HEK293 (cell line): ENCODE results near the gene PEX14.

ENCODE experiments used
- CTCF ChIA-PET: fragments of 350-600 bp; formaldehyde crosslinking; extraction: SDS; loops from one replicate; lab custom pipeline; 2021; ENCODE audit warnings: antibody characterized with exemption; lab: Yijun Ruan, JAX
- POLR2A ChIA-PET: fragments of 300-600 bp; formaldehyde crosslinking; extraction: SDS; loops from one replicate; lab custom pipeline; 2020; ENCODE audit warnings: antibody characterized with exemption, inconsistent platforms; lab: Yijun Ruan, JAX
- H3K27ac ChIP-seq: fragments of 200-500 bp; sonication (Bioruptor generic); 2 replicates; pipeline ENCODE4 v1.5.1; 2014; ENCODE audit warnings: low read depth, low read length, control low read depth, inconsistent platforms; ENCODE audit errors: extremely low read depth
- H3K36me3 ChIP-seq, 2 experiments: fragments of 200-500 bp in 1 of 2; sonication (Bioruptor generic) in 1 of 2; 1 replicate in 1 of 2; 2 replicates in 1 of 2; pipeline ENCODE4 v1.5.1; 2014 to 2017; ENCODE audit warnings: inconsistent platforms in 2 of 2, low read length in 2 of 2; ENCODE audit not compliant: control insufficient read depth in 2 of 2, insufficient read depth in 1 of 2
- H3K4me1 ChIP-seq: fragments of 200-500 bp; sonication (Bioruptor generic); 2 replicates; pipeline ENCODE4 v1.5.1; 2014; ENCODE audit warnings: mild to moderate bottlenecking, low read length, inconsistent platforms; ENCODE audit not compliant: control insufficient read depth, insufficient read depth
- H3K4me3 ChIP-seq: 2 replicates; pipeline ENCODE4 v1.5.1; 2011; ENCODE audit warnings: low read depth, mild to moderate bottlenecking, control low read depth, low read length, moderate library complexity
- H3K9me3 ChIP-seq: fragments of 200-500 bp; sonication (Bioruptor generic); 2 replicates; pipeline ENCODE4 v1.5.1; 2014; ENCODE audit warnings: low read depth, low read length, inconsistent platforms; ENCODE audit not compliant: control insufficient read depth, insufficient read depth
- BCL11B ChIP-seq: fragments of 450-650 bp; formaldehyde crosslinking; IDR thresholded peaks from 2 replicates; pipeline ENCODE4 v1.5.1; 2016; ENCODE audit warnings: low read depth, missing biosample characterization, missing genetic modification characterization
- FEZF1 ChIP-seq: fragments of 450-650 bp; formaldehyde crosslinking; IDR thresholded peaks from 2 replicates; pipeline ENCODE4 v1.5.1; 2016; ENCODE audit warnings: missing biosample characterization, missing genetic modification characterization
- IKZF3 ChIP-seq: fragments of 450-650 bp; IDR thresholded peaks from 2 replicates; pipeline ENCODE4 v1.5.0; 2018; ENCODE audit warnings: missing biosample characterization, mild to moderate bottlenecking, missing genetic modification characterization, moderate library complexity
- KLF9 ChIP-seq: fragments of 450-650 bp; formaldehyde crosslinking; IDR thresholded peaks from 2 replicates; pipeline ENCODE4 v1.5.1; 2016; ENCODE audit warnings: missing biosample characterization, missing genetic modification characterization, low read depth
- SALL2 ChIP-seq: fragments of 450-650 bp; formaldehyde crosslinking; IDR thresholded peaks from 2 replicates; pipeline ENCODE4 v1.5.0; 2017; ENCODE audit warnings: missing biosample characterization, mild to moderate bottlenecking, missing genetic modification characterization, borderline replicate concordance
- SP7 ChIP-seq: fragments of 450-650 bp; formaldehyde crosslinking; IDR thresholded peaks from 2 replicates; pipeline ENCODE4 v1.5.1; 2016; ENCODE audit warnings: missing biosample characterization, missing genetic modification characterization
- ZNF138 ChIP-seq: fragments of 450-650 bp; formaldehyde crosslinking; IDR thresholded peaks from 2 replicates; pipeline ENCODE4 v1.5.1; 2016; ENCODE audit warnings: missing biosample characterization, missing genetic modification characterization, borderline replicate concordance
- ZNF19 ChIP-seq: fragments of 450-650 bp; formaldehyde crosslinking; IDR thresholded peaks from 2 replicates; pipeline ENCODE4; 2016; ENCODE audit warnings: missing biosample characterization, missing genetic modification characterization, low read depth
- ZNF223 ChIP-seq: fragments of 450-650 bp; formaldehyde crosslinking; IDR thresholded peaks from 2 replicates; pipeline ENCODE4 v1.5.1; 2016; ENCODE audit warnings: missing biosample characterization, missing genetic modification characterization
- ZNF426 ChIP-seq: fragments of 450-650 bp; formaldehyde crosslinking; IDR thresholded peaks from 2 replicates; pipeline ENCODE4 v1.5.1; 2017; ENCODE audit warnings: missing biosample characterization, missing genetic modification characterization, mild to moderate bottlenecking, inconsistent platforms, moderate library complexity
- ZNF501 ChIP-seq: fragments of 450-650 bp; formaldehyde crosslinking; IDR thresholded peaks from 2 replicates; pipeline ENCODE4 v1.5.1; 2016; ENCODE audit warnings: missing biosample characterization, missing genetic modification characterization
- ZNF514 ChIP-seq: fragments of 450-650 bp; formaldehyde crosslinking; IDR thresholded peaks from 2 replicates; pipeline ENCODE4 v1.5.1; 2016; ENCODE audit warnings: missing biosample characterization, missing genetic modification characterization
- ZNF521 ChIP-seq: fragments of 450-650 bp; formaldehyde crosslinking; IDR thresholded peaks from 2 replicates; pipeline ENCODE4 v1.5.1; 2017; ENCODE audit warnings: missing biosample characterization, mild to moderate bottlenecking, missing genetic modification characterization
- ZNF530 ChIP-seq: fragments of 450-650 bp; formaldehyde crosslinking; IDR thresholded peaks from 2 replicates; pipeline ENCODE4 v1.5.1; 2016; ENCODE audit warnings: low read depth, missing biosample characterization, missing genetic modification characterization
- ZNF585B ChIP-seq: fragments of 450-650 bp; formaldehyde crosslinking; IDR thresholded peaks from 2 replicates; pipeline ENCODE4 v1.5.1; 2016; ENCODE audit warnings: missing biosample characterization, missing genetic modification characterization
- ZNF600 ChIP-seq: fragments of 450-650 bp; formaldehyde crosslinking; IDR thresholded peaks from 2 replicates; pipeline ENCODE4 v1.5.1; 2016; ENCODE audit warnings: missing biosample characterization, missing genetic modification characterization
- ZNF629 ChIP-seq: fragments of 450-650 bp; formaldehyde crosslinking; IDR thresholded peaks from 2 replicates; pipeline ENCODE4 v1.5.1; 2017; ENCODE audit warnings: missing biosample characterization, missing genetic modification characterization
- ZNF704 ChIP-seq: fragments of 450-650 bp; formaldehyde crosslinking; IDR thresholded peaks from 2 replicates; pipeline ENCODE4 v1.5.1; 2016; ENCODE audit warnings: missing biosample characterization, missing genetic modification characterization
- ZNF707 ChIP-seq: fragments of 450-650 bp; formaldehyde crosslinking; IDR thresholded peaks from 2 replicates; pipeline ENCODE4 v1.5.1; 2016; ENCODE audit warnings: missing biosample characterization, missing genetic modification characterization
- ZNF747 ChIP-seq: fragments of 450-650 bp; formaldehyde crosslinking; IDR thresholded peaks from 2 replicates; pipeline ENCODE4 v1.5.1; 2016; ENCODE audit warnings: missing biosample characterization, missing genetic modification characterization
- TF ChIP-seq, protein P1 (sequence below): fragments of 450-650 bp; formaldehyde crosslinking; IDR thresholded peaks from 2 replicates; pipeline ENCODE4 v1.5.1; 2017; ENCODE audit warnings: missing biosample characterization, missing genetic modification characterization
- TF ChIP-seq, protein P2 (sequence below): fragments of 450-650 bp; formaldehyde crosslinking; IDR thresholded peaks from 2 replicates; pipeline ENCODE4 v1.5.1; 2016; ENCODE audit warnings: missing biosample characterization, missing genetic modification characterization
- TF ChIP-seq, protein P3 (sequence below): fragments of 450-650 bp; formaldehyde crosslinking; IDR thresholded peaks from 2 replicates; pipeline ENCODE4 v1.5.1; 2017; ENCODE audit warnings: missing biosample characterization, missing genetic modification characterization
- TF ChIP-seq, protein P4 (sequence below): fragments of 450-650 bp; formaldehyde crosslinking; IDR thresholded peaks from 2 replicates; pipeline ENCODE4 v1.5.1; 2016; ENCODE audit warnings: missing biosample characterization, missing genetic modification characterization

Gene PEX14

GRCh38 chr1:10438677-10439163 lies 36.0 kb upstream of the PEX14 start:
- TF ChIP-seq FEZF1 (tag by site-specific recombination) (peak; percentile 63), ZNF19 (tag by site-specific recombination) (no peak), ZNF138 (tag by site-specific recombination) (no peak), ZNF707 (tag by site-specific recombination) (no peak), ZNF629 (peak; percentile 43; the same call in 1 of the 2 replicates), ZNF501 (tag by site-specific recombination) (no peak), ZNF600 (tag by site-specific recombination) (no peak), SALL2 (tag by site-specific recombination) (no peak)
- TF ChIP-seq, protein P1, sequence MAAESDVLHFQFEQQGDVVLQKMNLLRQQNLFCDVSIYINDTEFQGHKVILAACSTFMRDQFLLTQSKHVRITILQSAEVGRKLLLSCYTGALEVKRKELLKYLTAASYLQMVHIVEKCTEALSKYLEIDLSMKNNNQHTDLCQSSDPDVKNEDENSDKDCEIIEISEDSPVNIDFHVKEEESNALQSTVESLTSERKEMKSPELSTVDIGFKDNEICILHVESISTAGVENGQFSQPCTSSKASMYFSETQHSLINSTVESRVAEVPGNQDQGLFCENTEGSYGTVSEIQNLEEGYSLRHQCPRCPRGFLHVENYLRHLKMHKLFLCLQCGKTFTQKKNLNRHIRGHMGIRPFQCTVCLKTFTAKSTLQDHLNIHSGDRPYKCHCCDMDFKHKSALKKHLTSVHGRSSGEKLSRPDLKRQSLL (tag by site-specific recombination) = no peak
- TF ChIP-seq, protein P2, sequence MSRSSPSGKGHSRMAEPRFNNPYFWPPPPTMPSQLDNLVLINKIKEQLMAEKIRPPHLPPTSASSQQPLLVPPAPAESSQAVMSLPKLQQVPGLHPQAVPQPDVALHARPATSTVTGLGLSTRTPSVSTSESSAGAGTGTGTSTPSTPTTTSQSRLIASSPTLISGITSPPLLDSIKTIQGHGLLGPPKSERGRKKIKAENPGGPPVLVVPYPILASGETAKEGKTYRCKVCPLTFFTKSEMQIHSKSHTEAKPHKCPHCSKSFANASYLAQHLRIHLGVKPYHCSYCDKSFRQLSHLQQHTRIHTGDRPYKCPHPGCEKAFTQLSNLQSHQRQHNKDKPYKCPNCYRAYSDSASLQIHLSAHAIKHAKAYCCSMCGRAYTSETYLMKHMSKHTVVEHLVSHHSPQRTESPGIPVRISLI (tag by site-specific recombination) = peak; percentile 78; the same call in 1 of the 2 replicates
- peaks cover 4 to 36% of the 10 kb centered on the region in 2 experiments; a peak in 2 of 3 replicates for H3K36me3 ChIP-seq
- ChIA-PET POLR2A (no interaction called here), CTCF (interaction anchor here (0.6 kb wide), 1 partner anchor 69 kb away, joined by 4 read pairs; no protein-coding TSS in a partner anchor)
- H3K9me3 ChIP-seq = no peaks in the 10 kb centered on the region
- no peak overlapping the region for H3K27ac ChIP-seq
- no peak overlapping the region for H3K4me3 ChIP-seq
- no peaks in the 10 kb centered on the region for H3K4me1 ChIP-seq

DNA sequence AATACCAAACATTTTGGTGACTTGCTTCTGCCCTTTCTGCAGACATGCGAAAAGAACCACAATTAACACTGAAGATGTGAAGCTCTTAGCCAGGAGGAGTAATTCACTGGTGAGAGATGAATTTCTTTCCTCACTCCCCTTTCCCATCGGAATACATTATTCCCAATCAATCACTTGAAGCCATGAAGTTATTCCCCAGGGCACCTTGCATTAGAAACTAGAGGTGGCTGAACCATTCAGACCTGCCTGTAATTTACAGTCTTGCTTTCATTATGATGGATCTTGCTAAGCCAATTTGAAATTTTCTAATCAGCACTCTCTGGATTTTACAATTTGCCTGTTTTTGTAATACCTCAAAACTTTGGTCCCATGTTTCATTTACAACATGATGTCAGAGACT lies 34.4 kb upstream of the PEX14 start:
- Histone ChIP-seq H3K4me1 (no peaks in the 10 kb centered on the region), H3K9me3 (no peaks in the 10 kb centered on the region), H3K36me3 (peaks cover 4 to 33% of the 10 kb centered on the region in 2 experiments; a peak in 2 of 3 replicates), H3K4me3 (no peak overlapping the region), H3K27ac (no peak overlapping the region)
- ChIA-PET POLR2A (no interaction called here), CTCF (no interaction called here)
- TF ChIP-seq, protein P3, sequence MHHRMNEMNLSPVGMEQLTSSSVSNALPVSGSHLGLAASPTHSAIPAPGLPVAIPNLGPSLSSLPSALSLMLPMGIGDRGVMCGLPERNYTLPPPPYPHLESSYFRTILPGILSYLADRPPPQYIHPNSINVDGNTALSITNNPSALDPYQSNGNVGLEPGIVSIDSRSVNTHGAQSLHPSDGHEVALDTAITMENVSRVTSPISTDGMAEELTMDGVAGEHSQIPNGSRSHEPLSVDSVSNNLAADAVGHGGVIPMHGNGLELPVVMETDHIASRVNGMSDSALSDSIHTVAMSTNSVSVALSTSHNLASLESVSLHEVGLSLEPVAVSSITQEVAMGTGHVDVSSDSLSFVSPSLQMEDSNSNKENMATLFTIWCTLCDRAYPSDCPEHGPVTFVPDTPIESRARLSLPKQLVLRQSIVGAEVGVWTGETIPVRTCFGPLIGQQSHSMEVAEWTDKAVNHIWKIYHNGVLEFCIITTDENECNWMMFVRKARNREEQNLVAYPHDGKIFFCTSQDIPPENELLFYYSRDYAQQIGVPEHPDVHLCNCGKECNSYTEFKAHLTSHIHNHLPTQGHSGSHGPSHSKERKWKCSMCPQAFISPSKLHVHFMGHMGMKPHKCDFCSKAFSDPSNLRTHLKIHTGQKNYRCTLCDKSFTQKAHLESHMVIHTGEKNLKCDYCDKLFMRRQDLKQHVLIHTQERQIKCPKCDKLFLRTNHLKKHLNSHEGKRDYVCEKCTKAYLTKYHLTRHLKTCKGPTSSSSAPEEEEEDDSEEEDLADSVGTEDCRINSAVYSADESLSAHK = no peak
- no peak for TF ChIP-seq ZNF747
- TF ChIP-seq ZNF704 = no peak
- no peak for TF ChIP-seq BCL11B (tag by site-specific recombination)
- no peak for TF ChIP-seq ZNF514 (tag by site-specific recombination)
- no peak for TF ChIP-seq KLF9 (tag by site-specific recombination)
- TF ChIP-seq ZNF521 (tag by site-specific recombination) = no peak
- TF ChIP-seq, protein P4, sequence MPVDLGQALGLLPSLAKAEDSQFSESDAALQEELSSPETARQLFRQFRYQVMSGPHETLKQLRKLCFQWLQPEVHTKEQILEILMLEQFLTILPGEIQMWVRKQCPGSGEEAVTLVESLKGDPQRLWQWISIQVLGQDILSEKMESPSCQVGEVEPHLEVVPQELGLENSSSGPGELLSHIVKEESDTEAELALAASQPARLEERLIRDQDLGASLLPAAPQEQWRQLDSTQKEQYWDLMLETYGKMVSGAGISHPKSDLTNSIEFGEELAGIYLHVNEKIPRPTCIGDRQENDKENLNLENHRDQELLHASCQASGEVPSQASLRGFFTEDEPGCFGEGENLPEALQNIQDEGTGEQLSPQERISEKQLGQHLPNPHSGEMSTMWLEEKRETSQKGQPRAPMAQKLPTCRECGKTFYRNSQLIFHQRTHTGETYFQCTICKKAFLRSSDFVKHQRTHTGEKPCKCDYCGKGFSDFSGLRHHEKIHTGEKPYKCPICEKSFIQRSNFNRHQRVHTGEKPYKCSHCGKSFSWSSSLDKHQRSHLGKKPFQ = no peak
- TF ChIP-seq ZNF19 (tag by site-specific recombination) = no peak
- no peak for TF ChIP-seq ZNF223
- TF ChIP-seq ZNF426 (tag by site-specific recombination) = no peak
- no peak for TF ChIP-seq IKZF3 (tag by site-specific recombination)
- no peak for TF ChIP-seq SP7 (tag by site-specific recombination)
- no peak for TF ChIP-seq ZNF585B (tag by site-specific recombination)
- no peak for TF ChIP-seq ZNF530 (tag by site-specific recombination)
